DOHH2 (cell line): ENCODE results near the gene CTNNA2.

Source experiments
- EZH2phosphoT487 ChIP-seq: fragments of 200-600 bp; sonication (generic); IDR thresholded peaks from 2 replicates; pipeline ENCODE4 v1.6.1; 2017; ENCODE audit warnings: borderline replicate concordance, mild to moderate bottlenecking, antibody characterized with exemption, low read length, moderate library complexity, mixed read lengths
- TF ChIP-seq, protein P1 (sequence below): fragments of 200-600 bp; sonication (generic); IDR thresholded peaks from one replicate; pipeline ENCODE4 v1.5.1; 2014; ENCODE audit warnings: antibody characterized with exemption, mild to moderate bottlenecking, low read depth, low read length; ENCODE audit not compliant: poor library complexity, severe bottlenecking

GRCh38 chr2:80642465-80642864 is 1129.6 kb downstream of the CTNNA2 start:
- TF ChIP-seq, protein P1, sequence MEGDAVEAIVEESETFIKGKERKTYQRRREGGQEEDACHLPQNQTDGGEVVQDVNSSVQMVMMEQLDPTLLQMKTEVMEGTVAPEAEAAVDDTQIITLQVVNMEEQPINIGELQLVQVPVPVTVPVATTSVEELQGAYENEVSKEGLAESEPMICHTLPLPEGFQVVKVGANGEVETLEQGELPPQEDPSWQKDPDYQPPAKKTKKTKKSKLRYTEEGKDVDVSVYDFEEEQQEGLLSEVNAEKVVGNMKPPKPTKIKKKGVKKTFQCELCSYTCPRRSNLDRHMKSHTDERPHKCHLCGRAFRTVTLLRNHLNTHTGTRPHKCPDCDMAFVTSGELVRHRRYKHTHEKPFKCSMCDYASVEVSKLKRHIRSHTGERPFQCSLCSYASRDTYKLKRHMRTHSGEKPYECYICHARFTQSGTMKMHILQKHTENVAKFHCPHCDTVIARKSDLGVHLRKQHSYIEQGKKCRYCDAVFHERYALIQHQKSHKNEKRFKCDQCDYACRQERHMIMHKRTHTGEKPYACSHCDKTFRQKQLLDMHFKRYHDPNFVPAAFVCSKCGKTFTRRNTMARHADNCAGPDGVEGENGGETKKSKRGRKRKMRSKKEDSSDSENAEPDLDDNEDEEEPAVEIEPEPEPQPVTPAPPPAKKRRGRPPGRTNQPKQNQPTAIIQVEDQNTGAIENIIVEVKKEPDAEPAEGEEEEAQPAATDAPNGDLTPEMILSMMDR, result no peak
- no peak for TF ChIP-seq EZH2phosphoT487
